Measurements from ENCODE around the gene SRRT.
"Not testable (repeated sequence)": the region's sequence is repeated elsewhere in the genome, so short reads cannot be mapped to it uniquely, and the experiment has no call there.

SRRT gene

GRCh38 chr7:100874577-100875355 lies at the start of gene SRRT:
Gene SRRT (plus strand): TSS chr7:100875103. CDS start chr7:100875591, 488 bp downstream.
- DNase-seq, result peak; percentile 99

- peak; percentile 52 for DNase-seq
Measured at GRCh38 chr7:100825215-100825671, 49.7 kb upstream of the SRRT start.

- DNase-seq, result peak; percentile 54
Measured at GRCh38 chr7:100825751-100826513, 49.0 kb upstream of the SRRT start.

- peak; percentile 67 for DNase-seq
Measured at GRCh38 chr7:100826514-100827329, 48.2 kb upstream of the SRRT start.

GRCh38 chr7:100827330-100828226 lies 47.3 kb upstream of the SRRT start, which contains the start of gene EPHB4:
Gene EPHB4 (minus strand): TSS chr7:100827523. CDS start chr7:100827030, 493 bp downstream.
- DNase-seq, result peak; percentile 89

- DNase-seq, result no peak
Measured at GRCh38 chr7:100829150-100829716, 45.7 kb upstream of the SRRT start.

- DNase-seq, result no peak
Measured at GRCh38 chr7:100830396-100830795, 44.5 kb upstream of the SRRT start.

- DNase-seq, result no peak
Measured at GRCh38 chr7:100832281-100832633, 42.6 kb upstream of the SRRT start.

- peak; percentile 51 for DNase-seq
Measured at GRCh38 chr7:100835903-100836811, 38.7 kb upstream of the SRRT start.

GRCh38 chr7:100836812-100837098 lies 38.1 kb upstream of the SRRT start:
- no peak for DNase-seq

- peak; percentile 98 for DNase-seq
Measured at GRCh38 chr7:100837099-100837836, 37.6 kb upstream of the SRRT start.

- no peak for DNase-seq
Measured at GRCh38 chr7:100839361-100839760, 35.5 kb upstream of the SRRT start.

GRCh38 chr7:100840470-100841100 lies 34.3 kb upstream of the SRRT start:
- DNase-seq, result peak; percentile 10

- DNase-seq, result no peak
Measured at GRCh38 chr7:100847360-100847759, 27.5 kb upstream of the SRRT start.

- DNase-seq, result peak; percentile 94
Measured at GRCh38 chr7:100852048-100852872, 22.6 kb upstream of the SRRT start, which contains the start of gene SLC12A9. Gene SLC12A9 (plus strand): TSS chr7:100852713. CDS start chr7:100854198, 1,485 bp downstream.

GRCh38 chr7:100854146-100854895 lies 20.6 kb upstream of the SRRT start:
- DNase-seq, result no peak

GRCh38 chr7:100854899-100855298 lies 20.0 kb upstream of the SRRT start:
- not testable (repeated sequence) for DNase-seq

GRCh38 chr7:100855515-100855914 lies 19.4 kb upstream of the SRRT start:
- no peak for DNase-seq

Measured in retina (tissue), 1 donor.